ENCODE data around the gene PATJ.

The PATJ gene

GRCh38 chr1:62054188-62054587 is 311.9 kb downstream of the PATJ start:
- DNase-seq, result no peak
- WGBS (ENCODE audit: insufficient coverage), result no CpG with 5 or more reads among the region's 1 CpG
- Histone ChIP-seq H3K4me3 (ENCODE audit: control insufficient read depth in 1 of 7, extremely low read depth in 1 of 7, insufficient read depth in 4 of 7, low read depth in 2 of 7, low read length in 6 of 7) (no peak overlapping the region), H3K27ac (ENCODE audit: insufficient read depth in 1 of 2, low read depth in 1 of 2, low read length in 2 of 2, poor library complexity in 1 of 2, severe bottlenecking in 2 of 2) (no peak overlapping the region), H3K27me3 (replicated peaks in 2 of 5; ENCODE audit: control insufficient read depth in 4 of 5, insufficient read depth in 5 of 5, low read length in 4 of 5) (no peaks in the 10 kb centered on the region), H3K9me3 (ENCODE audit: control extremely low read depth in 1 of 5, control insufficient read depth in 4 of 5, insufficient read depth in 2 of 5, low read depth in 1 of 5, low read length in 4 of 5) (no peaks in the 10 kb centered on the region), H3K4me1 (ENCODE audit: control extremely low read depth in 1 of 4, control insufficient read depth in 4 of 4, insufficient read depth in 4 of 4, low read length in 3 of 4) (no peaks in the 10 kb centered on the region), H3K36me3 (ENCODE audit: control insufficient read depth in 4 of 4, insufficient read depth in 4 of 4, low read length in 3 of 4) (no peaks in the 10 kb centered on the region)
- POLR2A ChIA-PET, result no interaction called here
- CTCF ChIA-PET, result interaction anchor here (0.7 kb wide), 1 partner anchor 1164 kb away, joined by 3 read pairs; no protein-coding TSS in a partner anchor

- no peak overlapping the region for H3K27ac ChIP-seq (ENCODE audit: insufficient read depth in 1 of 2, low read depth in 1 of 2, low read length in 2 of 2, poor library complexity in 1 of 2, severe bottlenecking in 2 of 2)
These were observed 314.9 kb downstream of the PATJ start for GRCh38 chr1:62057230-62057629.

GRCh38 chr1:62057641-62058290 is 315.5 kb downstream of the PATJ start:
- CTCF ChIA-PET, result no interaction called here
- H3K9me3 ChIP-seq (ENCODE audit: control extremely low read depth in 1 of 5, control insufficient read depth in 4 of 5, insufficient read depth in 2 of 5, low read depth in 1 of 5, low read length in 4 of 5), result no peaks in the 10 kb centered on the region
- no peaks in the 10 kb centered on the region for H3K36me3 ChIP-seq (ENCODE audit: control insufficient read depth in 4 of 4, insufficient read depth in 4 of 4, low read length in 3 of 4)
- H3K27ac ChIP-seq (ENCODE audit: insufficient read depth in 1 of 2, low read depth in 1 of 2, low read length in 2 of 2, poor library complexity in 1 of 2, severe bottlenecking in 2 of 2), result no peak overlapping the region
- H3K27me3 ChIP-seq (replicated peaks in 2 of 5; ENCODE audit: control insufficient read depth in 4 of 5, insufficient read depth in 5 of 5, low read length in 4 of 5), result no peaks in the 10 kb centered on the region
- POLR2A ChIA-PET, result no interaction called here
- no peak for DNase-seq
- WGBS (ENCODE audit: insufficient coverage), result 95% methylated on average over 2 of the region's 2 CpGs
- H3K4me1 ChIP-seq (ENCODE audit: control extremely low read depth in 1 of 4, control insufficient read depth in 4 of 4, insufficient read depth in 4 of 4, low read length in 3 of 4), result no peaks in the 10 kb centered on the region
- H3K4me3 ChIP-seq (ENCODE audit: control insufficient read depth in 1 of 7, extremely low read depth in 1 of 7, insufficient read depth in 4 of 7, low read depth in 2 of 7, low read length in 6 of 7), result no peak overlapping the region

More at GRCh38 chr1:62057230-62057629, 314.9 kb downstream of the PATJ start:
- POLR2A ChIA-PET, result no interaction called here
- DNase-seq, result no peak
- CTCF ChIA-PET, result no interaction called here
- Histone ChIP-seq H3K27me3 (replicated peaks in 2 of 5; ENCODE audit: control insufficient read depth in 4 of 5, insufficient read depth in 5 of 5, low read length in 4 of 5) (no peaks in the 10 kb centered on the region), H3K4me1 (ENCODE audit: control extremely low read depth in 1 of 4, control insufficient read depth in 4 of 4, insufficient read depth in 4 of 4, low read length in 3 of 4) (no peaks in the 10 kb centered on the region), H3K36me3 (ENCODE audit: control insufficient read depth in 4 of 4, insufficient read depth in 4 of 4, low read length in 3 of 4) (no peaks in the 10 kb centered on the region), H3K9me3 (ENCODE audit: control extremely low read depth in 1 of 5, control insufficient read depth in 4 of 5, insufficient read depth in 2 of 5, low read depth in 1 of 5, low read length in 4 of 5) (no peaks in the 10 kb centered on the region), H3K4me3 (ENCODE audit: control insufficient read depth in 1 of 7, extremely low read depth in 1 of 7, insufficient read depth in 4 of 7, low read depth in 2 of 7, low read length in 6 of 7) (no peak overlapping the region)
- 100% methylated on average over 3 of the region's 4 CpGs for WGBS (ENCODE audit: insufficient coverage)

GRCh38 chr1:62058956-62059355 is 316.7 kb downstream of the PATJ start:
- POLR2A ChIA-PET, result no interaction called here
- no peaks in the 10 kb centered on the region for H3K9me3 ChIP-seq (ENCODE audit: control extremely low read depth in 1 of 5, control insufficient read depth in 4 of 5, insufficient read depth in 2 of 5, low read depth in 1 of 5, low read length in 4 of 5)
- no peak for DNase-seq
- H3K4me1 ChIP-seq (ENCODE audit: control extremely low read depth in 1 of 4, control insufficient read depth in 4 of 4, insufficient read depth in 4 of 4, low read length in 3 of 4), result no peaks in the 10 kb centered on the region
- H3K4me3 ChIP-seq (ENCODE audit: control insufficient read depth in 1 of 7, extremely low read depth in 1 of 7, insufficient read depth in 4 of 7, low read depth in 2 of 7, low read length in 6 of 7), result no peak overlapping the region
- no peaks in the 10 kb centered on the region for H3K36me3 ChIP-seq (ENCODE audit: control insufficient read depth in 4 of 4, insufficient read depth in 4 of 4, low read length in 3 of 4)
- 93% methylated on average over 2 of the region's 3 CpGs for WGBS (ENCODE audit: insufficient coverage)
- no peaks in the 10 kb centered on the region for H3K27me3 ChIP-seq (replicated peaks in 2 of 5; ENCODE audit: control insufficient read depth in 4 of 5, insufficient read depth in 5 of 5, low read length in 4 of 5)
- no peak overlapping the region for H3K27ac ChIP-seq (ENCODE audit: insufficient read depth in 1 of 2, low read depth in 1 of 2, low read length in 2 of 2, poor library complexity in 1 of 2, severe bottlenecking in 2 of 2)
- CTCF ChIA-PET, result interaction anchor here (1.6 kb wide), 1 partner anchor 24 kb away, joined by 4 read pairs; no protein-coding TSS in a partner anchor

GRCh38 chr1:62062087-62062486 is 319.8 kb downstream of the PATJ start:
- H3K4me1 ChIP-seq (ENCODE audit: control extremely low read depth in 1 of 4, control insufficient read depth in 4 of 4, insufficient read depth in 4 of 4, low read length in 3 of 4), result no peaks in the 10 kb centered on the region
- no peak for DNase-seq
- ChIA-PET CTCF (no interaction called here), POLR2A (no interaction called here)
- WGBS (ENCODE audit: insufficient coverage), result no CpG with 5 or more reads among the region's 1 CpG
- peaks cover 0 to 7% (median 0%) of the 10 kb centered on the region in 5 experiments for H3K9me3 ChIP-seq (ENCODE audit: control extremely low read depth in 1 of 5, control insufficient read depth in 4 of 5, insufficient read depth in 2 of 5, low read depth in 1 of 5, low read length in 4 of 5)
- H3K36me3 ChIP-seq (ENCODE audit: control insufficient read depth in 4 of 4, insufficient read depth in 4 of 4, low read length in 3 of 4), result no peaks in the 10 kb centered on the region
- H3K27ac ChIP-seq (ENCODE audit: insufficient read depth in 1 of 2, low read depth in 1 of 2, low read length in 2 of 2, poor library complexity in 1 of 2, severe bottlenecking in 2 of 2), result no peak overlapping the region
- H3K27me3 ChIP-seq (replicated peaks in 2 of 5; ENCODE audit: control insufficient read depth in 4 of 5, insufficient read depth in 5 of 5, low read length in 4 of 5), result no peaks in the 10 kb centered on the region
- H3K4me3 ChIP-seq (ENCODE audit: control insufficient read depth in 1 of 7, extremely low read depth in 1 of 7, insufficient read depth in 4 of 7, low read depth in 2 of 7, low read length in 6 of 7), result no peak overlapping the region

GRCh38 chr1:62064829-62065407 is 322.6 kb downstream of the PATJ start:
- CTCF ChIA-PET, result interaction anchor here (0.7 kb wide), 1 partner anchor 45 kb away, joined by 4 read pairs; no protein-coding TSS in a partner anchor
- WGBS (ENCODE audit: insufficient coverage), result 94% methylated on average over 3 of the region's 4 CpGs
- POLR2A ChIA-PET, result no interaction called here
- H3K27ac ChIP-seq (ENCODE audit: insufficient read depth in 1 of 2, low read depth in 1 of 2, low read length in 2 of 2, poor library complexity in 1 of 2, severe bottlenecking in 2 of 2), result no peak overlapping the region
- peaks cover 0 to 3% (median 0%) of the 10 kb centered on the region in 4 experiments for H3K36me3 ChIP-seq (ENCODE audit: control insufficient read depth in 4 of 4, insufficient read depth in 4 of 4, low read length in 3 of 4)
- no peak for DNase-seq
- H3K27me3 ChIP-seq (replicated peaks in 2 of 5; ENCODE audit: control insufficient read depth in 4 of 5, insufficient read depth in 5 of 5, low read length in 4 of 5), result no peaks in the 10 kb centered on the region
- H3K9me3 ChIP-seq (ENCODE audit: control extremely low read depth in 1 of 5, control insufficient read depth in 4 of 5, insufficient read depth in 2 of 5, low read depth in 1 of 5, low read length in 4 of 5), result peaks cover 0 to 7% (median 0%) of the 10 kb centered on the region in 5 experiments
- H3K4me3 ChIP-seq (ENCODE audit: control insufficient read depth in 1 of 7, extremely low read depth in 1 of 7, insufficient read depth in 4 of 7, low read depth in 2 of 7, low read length in 6 of 7), result no peak overlapping the region
- no peaks in the 10 kb centered on the region for H3K4me1 ChIP-seq (ENCODE audit: control extremely low read depth in 1 of 4, control insufficient read depth in 4 of 4, insufficient read depth in 4 of 4, low read length in 3 of 4)

GRCh38 chr1:62066713-62067112 is 324.4 kb downstream of the PATJ start:
- Histone ChIP-seq H3K4me3 (ENCODE audit: control insufficient read depth in 1 of 7, extremely low read depth in 1 of 7, insufficient read depth in 4 of 7, low read depth in 2 of 7, low read length in 6 of 7) (no peak overlapping the region), H3K27me3 (replicated peaks in 2 of 5; ENCODE audit: control insufficient read depth in 4 of 5, insufficient read depth in 5 of 5, low read length in 4 of 5) (no peaks in the 10 kb centered on the region), H3K9me3 (ENCODE audit: control extremely low read depth in 1 of 5, control insufficient read depth in 4 of 5, insufficient read depth in 2 of 5, low read depth in 1 of 5, low read length in 4 of 5) (peaks cover 0 to 7% (median 0%) of the 10 kb centered on the region in 5 experiments), H3K4me1 (ENCODE audit: control extremely low read depth in 1 of 4, control insufficient read depth in 4 of 4, insufficient read depth in 4 of 4, low read length in 3 of 4) (no peaks in the 10 kb centered on the region), H3K27ac (ENCODE audit: insufficient read depth in 1 of 2, low read depth in 1 of 2, low read length in 2 of 2, poor library complexity in 1 of 2, severe bottlenecking in 2 of 2) (no peak overlapping the region), H3K36me3 (ENCODE audit: control insufficient read depth in 4 of 4, insufficient read depth in 4 of 4, low read length in 3 of 4) (peaks cover 0 to 3% (median 0%) of the 10 kb centered on the region in 4 experiments)
- ChIA-PET POLR2A (no interaction called here), CTCF (no interaction called here)
- no peak for DNase-seq
- 100% methylated on average over 2 of the region's 2 CpGs for WGBS (ENCODE audit: insufficient coverage)

Measured in common myeloid progenitor, CD34-positive (primary cell).